RWPE2 (cell line): Measurements from ENCODE around the gene RGS8.

Experiments
- ATAC-seq: fragments of 200-7000 bp; cut with Tn5 transposase; 3 replicates; pipeline ENCODE4 v1.9.1; 2021; ENCODE audit warnings: low read depth
- DNase-seq: peaks from one replicate; pipeline ENCODE4 v3.0.0-alpha.2; 2020; ENCODE audit warnings: low spot score
- H3K27ac ChIP-seq: fragments of 450-650 bp; 2 replicates; pipeline ENCODE4 v1.5.1; 2017; ENCODE audit warnings: mild to moderate bottlenecking; ENCODE audit not compliant: poor library complexity, severe bottlenecking
- H3K27me3 ChIP-seq: fragments of 250-450 bp; sonication (Bioruptor Pico); 2 replicates; pipeline ENCODE4 v1.5.1; 2021; ENCODE audit warnings: mild to moderate bottlenecking, moderate library complexity; ENCODE audit not compliant: insufficient read depth, poor library complexity, severe bottlenecking
- H3K36me3 ChIP-seq: fragments of 250-450 bp; sonication (Bioruptor Pico); 2 replicates; pipeline ENCODE4 v1.5.1; 2020; ENCODE audit warnings: low read depth, mild to moderate bottlenecking, moderate library complexity
- H3K4me1 ChIP-seq: fragments of 250-450 bp; sonication (Bioruptor Pico); 2 replicates; pipeline ENCODE4 v1.5.1; 2021; ENCODE audit warnings: mild to moderate bottlenecking, moderate library complexity; ENCODE audit not compliant: insufficient read depth, poor library complexity, severe bottlenecking
- H3K4me3 ChIP-seq: fragments of 250-450 bp; sonication (Bioruptor Pico); 2 replicates; pipeline ENCODE4 v1.5.1; 2021; ENCODE audit warnings: mild to moderate bottlenecking, moderate library complexity; ENCODE audit not compliant: severe bottlenecking
- H3K9me3 ChIP-seq: fragments of 250-450 bp; sonication (Bioruptor Pico); 2 replicates; pipeline ENCODE4 v1.5.1; 2021; ENCODE audit warnings: mild to moderate bottlenecking, moderate library complexity; ENCODE audit not compliant: severe bottlenecking
- CTCF ChIP-seq: fragments of 450-650 bp; IDR thresholded peaks from one replicate; pipeline ENCODE4 v1.5.1; 2017; ENCODE audit warnings: mild to moderate bottlenecking, moderate library complexity; ENCODE audit not compliant: poor library complexity, severe bottlenecking

The RGS8 gene

GRCh38 chr1:182643699-182644098 is 40.7 kb downstream of the RGS8 start:
- H3K36me3 ChIP-seq = no peaks in the 10 kb centered on the region
- ATAC-seq = peak; percentile 92
- peaks cover 8% of the 10 kb centered on the region for H3K4me1 ChIP-seq
- no peak overlapping the region for H3K4me3 ChIP-seq
- H3K27ac ChIP-seq = no peak overlapping the region
- no peaks in the 10 kb centered on the region for H3K27me3 ChIP-seq
- no peak for DNase-seq
- no peaks in the 10 kb centered on the region for H3K9me3 ChIP-seq
- no peak for TF ChIP-seq CTCF

- TF ChIP-seq CTCF = no peak
- DNase-seq = no peak
- no peaks in the 10 kb centered on the region for H3K36me3 ChIP-seq
- H3K9me3 ChIP-seq = no peaks in the 10 kb centered on the region
- H3K4me3 ChIP-seq = no peak overlapping the region
- no peak for ATAC-seq
- H3K27me3 ChIP-seq = no peaks in the 10 kb centered on the region
- no peak overlapping the region for H3K27ac ChIP-seq
- H3K4me1 ChIP-seq = peaks cover 8% of the 10 kb centered on the region
Measured at GRCh38 chr1:182642461-182642860, 41.9 kb downstream of the RGS8 start.

DNA sequence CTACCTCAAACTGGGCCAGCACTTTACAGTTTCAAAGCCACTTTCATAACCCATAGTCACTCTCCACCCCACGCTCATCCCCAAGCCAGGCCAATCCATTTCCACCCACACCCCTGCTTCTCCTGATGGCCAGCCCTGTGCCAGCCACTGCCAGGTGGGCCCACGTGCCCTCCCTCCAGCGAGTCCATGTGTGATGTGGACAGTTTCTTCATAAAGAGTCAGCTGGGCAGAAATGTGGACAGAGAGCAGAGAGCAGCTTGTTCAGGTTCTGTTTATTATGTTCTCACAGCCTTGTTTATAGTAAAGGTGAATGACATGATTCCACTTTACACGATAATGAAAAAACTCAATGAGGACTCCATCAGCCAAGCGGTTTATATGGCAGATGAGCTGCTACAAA is 42.8 kb downstream of the RGS8 start:
- no peak for ATAC-seq
- TF ChIP-seq CTCF = no peak

GRCh38 chr1:182639330-182639729 is 45.1 kb downstream of the RGS8 start:
- Histone ChIP-seq H3K27me3 (no peaks in the 10 kb centered on the region), H3K4me3 (no peak overlapping the region), H3K9me3 (no peaks in the 10 kb centered on the region), H3K36me3 (no peaks in the 10 kb centered on the region), H3K27ac (no peak overlapping the region), H3K4me1 (peaks cover 8% of the 10 kb centered on the region)
- no peak for TF ChIP-seq CTCF
- ATAC-seq (no peak), DNase-seq (no peak)

More for the DNA sequence above, 42.8 kb downstream of the RGS8 start:
- no peaks in the 10 kb centered on the region for H3K27me3 ChIP-seq
- peaks cover 8% of the 10 kb centered on the region for H3K4me1 ChIP-seq
- no peak overlapping the region for H3K27ac ChIP-seq
- H3K4me3 ChIP-seq = no peak overlapping the region
- no peaks in the 10 kb centered on the region for H3K9me3 ChIP-seq
- no peaks in the 10 kb centered on the region for H3K36me3 ChIP-seq
- DNase-seq = no peak

DNA sequence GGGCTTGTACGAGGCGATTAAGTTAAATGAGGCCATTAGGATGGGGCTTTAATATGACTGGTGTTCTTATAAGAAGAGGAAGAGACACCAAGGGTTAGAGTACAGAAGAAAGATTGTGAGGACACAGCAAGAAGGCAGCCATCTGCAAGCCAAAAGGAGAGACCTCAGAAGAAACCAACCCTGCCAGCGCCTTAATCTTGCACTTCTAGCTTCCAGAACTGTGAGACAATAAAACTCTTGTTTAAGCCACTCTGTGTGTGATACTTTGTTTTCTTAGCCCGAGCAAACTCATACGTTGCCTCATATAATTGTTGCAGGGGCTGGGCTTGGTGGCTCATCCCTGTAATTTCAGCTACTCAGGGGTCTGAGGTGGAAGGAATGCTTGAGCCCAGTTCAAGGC is 46.6 kb downstream of the RGS8 start:
- Histone ChIP-seq H3K4me3 (no peak overlapping the region), H3K36me3 (no peaks in the 10 kb centered on the region), H3K4me1 (no peaks in the 10 kb centered on the region), H3K27me3 (no peaks in the 10 kb centered on the region), H3K27ac (no peak overlapping the region), H3K9me3 (no peaks in the 10 kb centered on the region)
- TF ChIP-seq CTCF = no peak
- DNase-seq (no peak), ATAC-seq (no peak)
